Adipocyte (in vitro differentiated cells): Measurements from ENCODE around the gene EGFL7.
"Not testable (repeated sequence)": the region's sequence is repeated elsewhere in the genome, so short reads cannot be mapped to it uniquely, and the experiment has no call there.

ENCODE experiments used
- DNase-seq: peaks from one replicate; pipeline ENCODE4 v3.0.0-alpha.2; 2015; ENCODE audit warnings: low read depth
- H3K27me3 ChIP-seq: replicated peaks from 2 replicates; pipeline ENCODE4 v1.7.0; 2013; ENCODE audit warnings: mild to moderate bottlenecking, low read length, moderate library complexity; ENCODE audit not compliant: control insufficient read depth, insufficient read depth
- H3K36me3 ChIP-seq: 2 replicates; pipeline ENCODE4 v1.7.0; 2013; ENCODE audit warnings: low read length, mild to moderate bottlenecking, moderate library complexity; ENCODE audit not compliant: control insufficient read depth, insufficient read depth, severe bottlenecking
- H3K4me1 ChIP-seq: 2 replicates; pipeline ENCODE4 v1.7.0; 2013; ENCODE audit warnings: mild to moderate bottlenecking, low read length, moderate library complexity; ENCODE audit not compliant: control insufficient read depth, insufficient read depth
- H3K4me3 ChIP-seq: 2 replicates; pipeline ENCODE4 v1.7.0; 2013; ENCODE audit warnings: mild to moderate bottlenecking, low read length, moderate library complexity
- H3K9ac ChIP-seq: 2 replicates; pipeline ENCODE4 v1.7.0; 2013; ENCODE audit warnings: mild to moderate bottlenecking, low read length, moderate library complexity
- H3K9me3 ChIP-seq: 2 replicates; pipeline ENCODE4 v1.7.0; 2013; ENCODE audit warnings: mild to moderate bottlenecking, low read length, moderate library complexity; ENCODE audit not compliant: control insufficient read depth

EGFL7 gene

GRCh38 chr9:136626066-136626725, 36.5 kb upstream of the EGFL7 start:
- peaks cover 25% of the 10 kb centered on the region for H3K27me3 ChIP-seq
- no peaks in the 10 kb centered on the region for H3K36me3 ChIP-seq
- H3K9me3 ChIP-seq, result no peaks in the 10 kb centered on the region
- no peaks in the 10 kb centered on the region for H3K4me1 ChIP-seq
- H3K9ac ChIP-seq, result no peak overlapping the region
- no peak overlapping the region for H3K4me3 ChIP-seq
- no peak for DNase-seq

GRCh38 chr9:136626740-136627642, 35.7 kb upstream of the EGFL7 start:
- no peak for DNase-seq
- Histone ChIP-seq H3K27me3 (peaks cover 19% of the 10 kb centered on the region), H3K36me3 (no peaks in the 10 kb centered on the region), H3K9ac (no peak overlapping the region), H3K4me1 (no peaks in the 10 kb centered on the region), H3K4me3 (no peak overlapping the region), H3K9me3 (no peaks in the 10 kb centered on the region)

DNA sequence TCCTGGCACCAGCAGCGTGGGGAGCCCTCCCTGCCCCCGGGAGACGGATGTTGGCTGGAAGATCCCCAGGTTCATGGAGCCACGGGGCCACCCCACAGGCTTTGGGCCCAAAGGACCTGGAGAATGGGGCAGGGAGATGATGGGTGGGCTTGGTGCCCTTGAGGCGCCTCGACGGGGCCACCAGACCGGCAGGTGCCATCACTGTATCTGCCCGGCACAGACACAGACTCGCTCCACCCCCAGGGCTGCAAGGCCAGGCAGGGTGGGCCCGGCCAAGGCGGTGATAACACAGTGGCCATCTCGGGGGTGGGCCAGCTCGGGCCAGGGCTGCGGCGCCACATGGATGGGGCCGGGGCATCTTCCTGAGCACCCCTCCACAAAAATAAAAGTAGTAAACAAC, 35.0 kb upstream of the EGFL7 start:
- no peaks in the 10 kb centered on the region for H3K4me1 ChIP-seq
- no peaks in the 10 kb centered on the region for H3K36me3 ChIP-seq
- no peaks in the 10 kb centered on the region for H3K9me3 ChIP-seq
- no peak overlapping the region for H3K4me3 ChIP-seq
- H3K27me3 ChIP-seq, result peaks cover 14% of the 10 kb centered on the region
- H3K9ac ChIP-seq, result no peak overlapping the region
- no peak for DNase-seq

GRCh38 chr9:136628268-136628667, 34.4 kb upstream of the EGFL7 start:
- no peak overlapping the region for H3K4me3 ChIP-seq
- H3K9me3 ChIP-seq, result no peaks in the 10 kb centered on the region
- no peaks in the 10 kb centered on the region for H3K4me1 ChIP-seq
- peaks cover 12% of the 10 kb centered on the region for H3K27me3 ChIP-seq
- DNase-seq, result no peak
- H3K9ac ChIP-seq, result no peak overlapping the region
- no peaks in the 10 kb centered on the region for H3K36me3 ChIP-seq

- Histone ChIP-seq H3K4me1 (no peaks in the 10 kb centered on the region), H3K4me3 (no peak overlapping the region), H3K27me3 (peaks cover 12% of the 10 kb centered on the region), H3K9me3 (no peaks in the 10 kb centered on the region), H3K9ac (no peak overlapping the region), H3K36me3 (no peaks in the 10 kb centered on the region)
- no peak for DNase-seq
These were observed 33.5 kb upstream of the EGFL7 start for GRCh38 chr9:136629001-136629878.

DNA sequence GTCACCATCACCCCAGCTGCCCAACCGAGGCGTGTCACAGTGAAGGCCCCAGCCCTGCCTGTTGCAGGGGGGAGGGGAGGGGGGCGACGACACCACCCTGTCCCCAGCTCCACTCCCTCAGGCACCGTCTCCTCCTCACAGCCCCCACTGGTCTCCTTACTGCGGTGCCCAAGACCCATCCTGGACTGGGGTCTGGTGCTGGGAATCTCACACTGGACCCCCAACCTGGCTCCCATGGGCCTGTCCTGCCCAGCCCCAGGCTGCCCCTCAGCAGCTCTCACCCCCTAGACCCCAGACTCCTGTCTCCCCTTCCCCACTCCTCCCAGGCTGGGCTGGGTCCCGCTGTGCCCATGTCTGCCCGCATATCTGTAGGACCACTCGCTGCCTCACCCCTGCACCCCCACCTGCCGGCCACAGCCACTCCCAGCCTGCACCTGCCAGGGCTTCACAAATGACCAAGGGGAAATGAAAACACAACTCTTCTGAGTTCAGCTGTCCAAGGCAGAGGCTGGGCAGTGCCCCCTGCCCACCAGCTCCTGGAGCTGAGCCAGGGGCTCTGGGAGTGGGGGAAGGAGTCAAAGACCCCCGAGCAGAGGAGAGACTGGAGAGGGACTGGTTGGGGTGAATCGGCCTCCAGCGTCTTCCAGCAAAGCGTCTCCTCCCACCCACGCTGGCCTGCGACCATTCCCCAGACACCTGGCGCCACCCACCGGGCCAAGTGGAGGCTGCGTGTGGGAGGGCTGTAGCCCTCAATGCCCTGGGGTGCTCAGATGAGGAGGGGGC, 32.6 kb upstream of the EGFL7 start:
- Histone ChIP-seq H3K4me1 (no peaks in the 10 kb centered on the region), H3K4me3 (no peak overlapping the region), H3K36me3 (no peaks in the 10 kb centered on the region), H3K9ac (no peak overlapping the region), H3K27me3 (peaks cover 6% of the 10 kb centered on the region), H3K9me3 (no peaks in the 10 kb centered on the region)
- peak; percentile 59 for DNase-seq

GRCh38 chr9:136630662-136630992, 32.1 kb upstream of the EGFL7 start:
- Histone ChIP-seq H3K27me3 (peaks cover 6% of the 10 kb centered on the region), H3K9ac (no peak overlapping the region), H3K4me1 (no peaks in the 10 kb centered on the region), H3K9me3 (no peaks in the 10 kb centered on the region), H3K36me3 (no peaks in the 10 kb centered on the region), H3K4me3 (no peak overlapping the region)
- no peak for DNase-seq

GRCh38 chr9:136631038-136632000, 31.4 kb upstream of the EGFL7 start:
- no peaks in the 10 kb centered on the region for H3K36me3 ChIP-seq
- H3K4me3 ChIP-seq, result no peak overlapping the region
- H3K9me3 ChIP-seq, result no peaks in the 10 kb centered on the region
- DNase-seq, result peak; percentile 87
- peaks cover 6% of the 10 kb centered on the region for H3K27me3 ChIP-seq
- H3K4me1 ChIP-seq, result no peaks in the 10 kb centered on the region
- H3K9ac ChIP-seq, result no peak overlapping the region

- not testable (repeated sequence) for H3K4me1 ChIP-seq, H3K36me3 ChIP-seq, H3K9me3 ChIP-seq, H3K4me3 ChIP-seq, DNase-seq, H3K27me3 ChIP-seq, H3K9ac ChIP-seq
These were observed 30.6 kb upstream of the EGFL7 start for GRCh38 chr9:136632072-136632471.

DNA sequence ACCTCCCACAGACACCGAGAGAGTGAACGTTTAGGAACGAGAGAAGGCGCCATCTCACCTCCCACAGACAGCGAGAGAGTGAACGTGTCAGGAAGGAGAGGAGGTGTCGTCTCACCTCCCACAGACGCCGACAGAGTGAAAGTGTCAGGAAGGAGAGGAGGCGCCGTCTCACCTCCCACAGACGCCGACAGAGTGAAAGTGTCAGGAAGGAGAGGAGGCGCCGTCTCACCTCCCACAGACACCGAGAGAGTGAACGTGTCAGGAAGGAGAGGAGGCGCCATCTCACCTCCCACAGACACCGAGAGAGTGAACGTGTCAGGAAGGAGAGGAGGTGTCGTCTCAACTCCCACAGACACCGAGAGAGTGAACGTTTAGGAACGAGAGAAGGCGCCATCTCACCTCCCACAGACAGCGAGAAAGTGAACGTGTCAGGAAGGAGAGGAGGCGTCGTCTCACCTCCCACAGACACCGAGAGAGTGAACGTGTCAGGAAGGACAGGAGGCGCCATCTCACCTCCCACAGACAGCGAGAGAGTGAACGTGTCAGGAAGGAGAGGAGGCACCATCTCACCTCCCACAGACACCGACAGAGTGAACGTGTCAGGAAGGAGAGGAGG, 30.1 kb upstream of the EGFL7 start:
- not testable (repeated sequence) for H3K9me3 ChIP-seq, H3K27me3 ChIP-seq, H3K4me3 ChIP-seq, H3K36me3 ChIP-seq, H3K9ac ChIP-seq, H3K4me1 ChIP-seq, DNase-seq
